C4-2B (cell line): Measurements from ENCODE around the gene LENG1.
A peak's percentile ranks its signal among the peaks of the same experiment; 100 is the strongest.
"Not testable (repeated sequence)": the region's sequence is repeated elsewhere in the genome, so short reads cannot be mapped to it uniquely, and the experiment has no call there.

Experiments used
- H3K27ac ChIP-seq: fragments of 450-650 bp; 2 replicates; pipeline ENCODE4 v1.5.1; 2017
- ZFX ChIP-seq: fragments of 450-650 bp; IDR thresholded peaks from 2 replicates; pipeline ENCODE4 v1.6.1; 2017
- TF ChIP-seq, protein P1 (sequence below): fragments of 450-650 bp; conservative IDR thresholded peaks from 2 replicates; pipeline ENCODE4 v1.5.1; 2017; ENCODE audit warnings: mild to moderate bottlenecking

Gene LENG1

DNA sequence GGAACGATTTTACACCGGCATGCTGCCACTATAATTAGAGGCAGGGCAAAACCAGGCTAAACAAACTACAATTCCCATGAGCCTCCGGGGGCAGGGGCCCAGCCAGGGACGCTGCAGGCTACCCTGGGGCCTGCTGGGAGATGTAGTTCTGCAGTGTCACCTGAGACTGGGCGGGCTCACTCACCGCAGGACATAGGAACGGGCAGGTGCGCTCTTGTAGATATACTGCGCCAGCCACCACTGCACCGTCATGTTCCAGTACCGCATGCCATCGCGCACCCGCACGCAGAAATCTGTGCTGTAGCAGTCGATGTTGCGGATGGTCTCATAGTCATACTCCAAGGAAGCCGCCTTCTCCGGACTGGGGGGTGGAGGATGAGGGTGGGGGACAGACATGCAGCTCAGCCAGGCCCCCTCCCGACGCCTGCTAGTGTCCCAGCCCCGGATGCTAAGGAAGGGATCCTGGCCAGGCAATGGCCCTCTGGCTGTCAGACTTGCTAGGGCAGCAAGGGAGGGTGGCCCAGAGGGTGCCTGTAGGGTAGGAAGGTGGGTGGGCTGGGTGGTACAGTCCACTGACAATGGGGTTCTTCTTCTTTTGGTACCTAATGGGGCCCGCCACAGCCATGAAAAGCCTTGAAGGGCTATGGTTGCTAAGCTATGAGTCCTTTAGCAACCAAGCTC is 19.2 kb upstream of the LENG1 start:
- TF ChIP-seq, protein P1, sequence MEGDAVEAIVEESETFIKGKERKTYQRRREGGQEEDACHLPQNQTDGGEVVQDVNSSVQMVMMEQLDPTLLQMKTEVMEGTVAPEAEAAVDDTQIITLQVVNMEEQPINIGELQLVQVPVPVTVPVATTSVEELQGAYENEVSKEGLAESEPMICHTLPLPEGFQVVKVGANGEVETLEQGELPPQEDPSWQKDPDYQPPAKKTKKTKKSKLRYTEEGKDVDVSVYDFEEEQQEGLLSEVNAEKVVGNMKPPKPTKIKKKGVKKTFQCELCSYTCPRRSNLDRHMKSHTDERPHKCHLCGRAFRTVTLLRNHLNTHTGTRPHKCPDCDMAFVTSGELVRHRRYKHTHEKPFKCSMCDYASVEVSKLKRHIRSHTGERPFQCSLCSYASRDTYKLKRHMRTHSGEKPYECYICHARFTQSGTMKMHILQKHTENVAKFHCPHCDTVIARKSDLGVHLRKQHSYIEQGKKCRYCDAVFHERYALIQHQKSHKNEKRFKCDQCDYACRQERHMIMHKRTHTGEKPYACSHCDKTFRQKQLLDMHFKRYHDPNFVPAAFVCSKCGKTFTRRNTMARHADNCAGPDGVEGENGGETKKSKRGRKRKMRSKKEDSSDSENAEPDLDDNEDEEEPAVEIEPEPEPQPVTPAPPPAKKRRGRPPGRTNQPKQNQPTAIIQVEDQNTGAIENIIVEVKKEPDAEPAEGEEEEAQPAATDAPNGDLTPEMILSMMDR = no peak
- TF ChIP-seq ZFX = no peak

DNA sequence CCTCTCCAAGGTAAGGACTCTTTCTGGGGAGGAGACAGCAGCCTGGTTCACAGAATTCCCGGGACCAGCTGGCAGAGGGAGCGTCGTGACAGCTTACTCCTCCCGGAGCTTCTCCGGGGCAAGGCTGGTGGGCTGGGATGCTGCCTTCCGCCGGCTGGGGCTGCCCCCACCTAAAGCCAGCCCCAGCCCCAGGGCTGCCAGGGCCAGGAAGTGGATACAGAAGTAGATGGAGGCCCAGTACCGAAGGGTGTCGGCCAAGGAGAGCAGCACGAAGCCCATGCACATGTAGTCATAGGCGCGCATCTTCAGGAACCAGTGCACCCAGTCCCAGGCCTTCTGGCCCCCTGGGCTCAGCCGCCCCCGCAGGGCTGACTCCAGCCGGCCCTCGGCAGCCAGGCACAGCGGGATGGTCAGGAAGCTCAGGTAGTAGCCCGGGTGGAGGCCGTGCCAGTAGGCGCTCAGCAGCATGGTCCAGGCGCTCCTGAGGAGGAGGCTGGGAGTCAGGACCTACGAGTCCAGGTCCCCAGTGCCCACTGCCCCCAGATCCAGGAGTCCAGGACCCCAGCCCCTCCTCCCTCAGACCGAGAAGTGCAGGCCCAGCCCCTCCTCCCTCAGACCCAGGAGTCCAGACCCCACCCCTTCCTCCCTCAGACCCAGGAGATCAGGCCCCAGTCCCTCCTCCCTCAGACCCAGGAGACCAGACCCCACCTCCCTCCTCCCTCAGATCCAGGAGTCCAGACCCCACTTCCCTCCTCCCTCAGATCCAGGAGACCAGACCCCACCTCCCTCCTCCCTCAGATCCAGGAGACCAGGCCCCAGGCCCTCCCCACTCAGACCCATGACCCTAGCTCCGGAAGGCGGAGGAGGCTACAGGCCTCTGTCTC is 14.7 kb upstream of the LENG1 start:
- H3K27ac ChIP-seq = no peak overlapping the region
- TF ChIP-seq, protein P1 = no peak
- no peak for TF ChIP-seq ZFX

More for the DNA sequence above, 19.2 kb upstream of the LENG1 start:
- H3K27ac ChIP-seq = no peak overlapping the region

DNA sequence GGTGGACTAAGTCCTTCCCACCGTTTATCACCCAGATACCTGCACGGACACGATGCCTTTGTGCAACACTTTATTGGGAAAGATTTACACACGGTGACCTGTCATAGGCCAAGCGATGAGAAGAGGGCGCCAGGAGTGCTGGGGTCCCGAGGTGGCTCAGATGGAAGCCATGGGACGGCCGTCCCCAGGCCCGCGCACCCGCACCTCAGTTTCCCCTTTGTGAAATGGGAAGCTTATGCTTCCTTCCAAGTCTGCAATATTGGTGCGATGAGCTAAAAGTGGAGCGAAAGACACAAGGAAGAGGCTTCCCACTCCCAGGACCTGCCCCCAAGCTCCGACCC is 13.8 kb upstream of the LENG1 start:
- peak overlapping the region; percentile 74 for H3K27ac ChIP-seq

DNA sequence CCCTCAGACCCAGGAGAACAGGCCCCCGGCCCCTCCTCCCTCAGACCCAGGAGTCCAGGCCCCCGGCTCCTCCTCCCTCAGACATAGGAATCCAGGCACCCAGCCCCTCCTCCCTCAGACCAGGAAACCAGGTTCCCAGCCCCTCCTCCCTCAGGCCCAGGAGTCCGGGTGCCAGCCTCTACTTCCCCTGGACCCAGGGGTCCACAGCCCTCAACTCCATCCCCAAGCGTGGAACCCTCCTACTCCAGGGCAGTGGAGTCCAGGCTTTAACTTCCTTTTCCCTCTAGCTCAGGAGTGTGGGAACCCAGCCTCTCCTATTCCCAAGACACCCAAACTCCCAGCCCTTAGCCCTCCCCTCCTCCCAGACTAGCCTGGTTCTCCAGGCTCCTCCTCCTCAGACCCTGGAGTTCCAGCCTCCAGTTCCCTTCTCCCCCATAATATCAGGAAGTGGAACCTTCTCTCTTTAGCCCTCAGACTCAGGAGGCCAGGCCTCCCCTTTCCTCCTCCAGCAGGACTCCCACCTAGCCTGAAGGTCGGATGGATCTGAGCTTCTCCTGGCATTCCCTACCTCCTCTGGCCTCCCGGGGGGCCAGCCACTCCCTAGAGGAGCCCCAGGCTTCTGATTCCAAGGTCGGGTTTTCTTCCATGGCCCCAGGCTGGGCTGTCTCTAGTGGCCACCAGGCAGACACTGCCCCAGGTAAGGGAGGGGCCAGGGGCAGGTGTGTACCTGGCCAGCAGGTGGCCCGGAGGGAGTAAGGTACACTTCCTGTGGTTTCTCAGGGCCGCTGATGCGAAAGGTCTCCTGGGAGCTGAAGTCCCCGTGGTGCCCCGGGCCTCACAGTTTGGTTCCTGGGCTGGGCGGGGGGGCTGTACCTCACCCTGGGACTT is 13.2 kb upstream of the LENG1 start, which contains the start of gene TMC4:
TSS of gene TMC4 (minus strand) at position 690 of the 888 bp plus-strand sequence. CDS start at position 647, 43 bp downstream.
- TF ChIP-seq ZFX = no peak
- TF ChIP-seq, protein P1 = no peak; the same call in 1 of the 2 replicates
- H3K27ac ChIP-seq = peak within 1 kb of the TSS; percentile 74

More for the DNA sequence above, 13.8 kb upstream of the LENG1 start:
- no peak for TF ChIP-seq ZFX
- TF ChIP-seq, protein P1 = no peak; the same call in 1 of the 2 replicates

DNA sequence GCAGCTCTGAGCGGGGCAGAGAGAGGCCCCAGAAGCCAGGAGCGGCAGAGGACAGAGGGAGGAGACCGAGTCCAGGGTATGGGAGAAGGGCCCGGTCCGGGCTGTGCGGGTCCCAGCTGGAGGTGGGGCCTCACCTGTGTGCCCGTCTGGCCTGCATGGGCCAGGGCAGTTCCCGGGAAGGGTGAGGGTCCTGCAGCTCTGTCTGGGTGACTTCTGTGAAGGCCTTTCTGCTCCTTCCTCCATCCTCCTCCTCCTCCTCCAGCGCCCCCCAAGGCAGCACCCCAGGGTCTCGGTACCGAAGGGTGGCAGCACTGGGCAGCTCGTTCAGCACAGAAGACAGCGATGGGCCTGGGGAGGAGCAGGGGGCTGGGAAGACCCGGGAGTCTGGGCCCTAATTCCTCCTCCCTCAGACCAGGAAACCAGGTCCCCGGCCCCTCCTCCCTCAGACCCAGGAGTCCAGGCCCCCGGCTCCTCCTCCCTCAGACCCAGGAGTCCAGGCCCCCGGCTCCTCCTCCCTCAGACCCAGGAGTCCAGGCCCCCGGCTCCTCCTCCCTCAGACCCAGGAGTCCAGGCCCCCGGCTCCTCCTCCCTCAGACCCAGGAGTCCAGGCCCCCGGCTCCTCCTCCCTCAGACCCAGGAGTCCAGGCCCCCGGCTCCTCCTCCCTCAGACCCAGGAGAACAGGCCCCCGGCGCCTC is 12.4 kb upstream of the LENG1 start:
- not testable (repeated sequence) for H3K27ac ChIP-seq

DNA sequence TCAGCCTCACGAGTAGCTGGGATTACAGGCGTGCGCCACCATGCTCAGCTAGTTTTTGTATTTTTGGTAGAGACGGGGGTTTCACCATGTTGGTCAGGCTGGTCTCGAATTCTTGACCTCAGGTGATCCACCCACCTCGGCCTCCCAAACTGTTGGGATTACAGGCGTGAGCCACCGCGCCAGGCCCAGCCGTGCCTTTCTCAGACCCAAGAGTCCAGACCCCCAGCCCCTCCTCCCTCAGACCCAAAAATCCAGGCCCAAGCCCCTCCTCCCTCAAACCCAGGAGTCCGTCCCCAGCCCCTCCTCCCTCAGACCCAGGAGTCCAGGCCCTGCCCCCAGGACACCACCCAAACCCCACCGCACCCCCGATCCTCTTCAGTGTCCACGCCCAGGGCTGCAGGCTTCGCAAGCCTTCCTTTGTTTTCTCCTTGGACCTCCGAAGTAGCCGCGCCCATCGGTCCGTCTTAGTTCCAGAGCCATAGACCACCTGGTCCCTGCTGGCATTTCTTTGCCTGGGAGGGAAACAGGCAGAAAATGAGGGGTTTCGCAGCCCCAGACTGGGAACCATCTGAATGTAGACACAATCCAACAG is 9.7 kb upstream of the LENG1 start:
- TF ChIP-seq ZFX = no peak
- no peak overlapping the region for H3K27ac ChIP-seq

DNA sequence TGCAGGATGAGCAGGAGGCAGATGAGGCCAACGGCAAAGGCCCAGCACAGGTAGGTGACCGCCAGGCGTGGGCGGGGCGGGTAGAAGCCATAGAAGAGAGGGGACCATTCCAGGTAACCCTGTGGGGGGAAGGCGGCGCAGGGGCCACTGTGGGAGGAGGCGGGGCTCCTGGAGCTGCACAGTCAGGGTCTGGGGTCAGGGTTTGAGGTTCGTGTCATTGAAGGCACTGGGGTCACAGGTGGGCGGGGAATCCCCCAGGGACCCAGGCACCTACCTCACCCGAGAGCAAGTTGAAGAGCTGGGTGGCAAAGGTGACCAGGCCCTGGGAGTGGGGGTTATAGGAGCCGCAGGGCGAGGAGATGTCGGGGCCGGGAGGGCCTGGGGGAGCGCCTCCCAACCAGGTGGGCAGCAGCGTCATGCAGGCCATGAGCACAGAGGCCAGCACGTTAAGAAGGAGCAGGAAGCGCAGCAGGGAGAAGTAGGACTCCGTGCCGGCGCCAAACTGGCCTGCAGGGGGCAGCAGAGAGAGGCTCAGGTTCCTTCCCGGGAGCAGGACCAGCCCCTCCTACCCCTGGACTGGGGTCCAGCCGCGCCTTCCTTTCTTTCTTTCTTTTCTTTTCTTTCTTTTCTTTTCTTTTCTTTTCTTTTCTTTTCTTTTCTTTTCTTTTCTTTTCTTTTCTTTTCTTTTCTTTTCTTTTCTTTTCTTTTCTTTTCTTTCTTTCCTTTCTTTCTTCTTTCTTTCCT is 8.8 kb upstream of the LENG1 start:
- H3K27ac ChIP-seq = no peak overlapping the region
- TF ChIP-seq ZFX = no peak
- TF ChIP-seq, protein P1 = peak; percentile 91
